SK-N-MC (cell line): Measurements from ENCODE around the gene CSGALNACT2.

ENCODE experiments used
- DNase-seq: peaks from one replicate; pipeline ENCODE4 v3.0.0-alpha.2; 2011; ENCODE audit warnings: low read depth, low spot score
- H3K27ac ChIP-seq: fragments of 200-600 bp; sonication (generic); 2 replicates; pipeline ENCODE4 v1.5.1; 2016; ENCODE audit warnings: mixed run types
- H3K36me3 ChIP-seq: fragments of 200-600 bp; sonication (generic); 2 replicates; pipeline ENCODE4 v1.6.1; 2017; ENCODE audit warnings: antibody characterized with exemption, low read length, mixed read lengths; ENCODE audit not compliant: insufficient read depth
- H3K4me3 ChIP-seq: fragments of 200-600 bp; sonication (generic); 2 replicates; pipeline ENCODE4 v1.5.1; 2016
- H3K9ac ChIP-seq: fragments of 200-600 bp; sonication (generic); 2 replicates; pipeline ENCODE4 v1.8.0; 2017; ENCODE audit warnings: mixed run types, mixed read lengths; ENCODE audit not compliant: insufficient read length
- H3K9me3 ChIP-seq: fragments of 200-600 bp; sonication (generic); 2 replicates; pipeline ENCODE4 v1.6.1; 2017; ENCODE audit warnings: low read depth, mild to moderate bottlenecking, antibody characterized with exemption, low read length, moderate library complexity, mixed read lengths
- EZH2 ChIP-seq: fragments of 200-600 bp; sonication (generic); IDR thresholded peaks from one replicate; pipeline ENCODE4 v1.6.1; 2017; ENCODE audit warnings: antibody characterized with exemption
- FOXP2 ChIP-seq: optimal IDR thresholded peaks from 2 replicates; pipeline ENCODE3; 2011; ENCODE audit warnings: mild to moderate bottlenecking, moderate library complexity; ENCODE audit not compliant: insufficient read depth; ENCODE audit errors: extremely low read length, control extremely low read depth
- POLR2AphosphoS5 ChIP-seq: IDR thresholded peaks from 2 replicates; pipeline ENCODE4 v1.6.1; 2012; ENCODE audit warnings: mild to moderate bottlenecking, low read depth, low read length, borderline replicate concordance

CSGALNACT2 gene

DNA sequence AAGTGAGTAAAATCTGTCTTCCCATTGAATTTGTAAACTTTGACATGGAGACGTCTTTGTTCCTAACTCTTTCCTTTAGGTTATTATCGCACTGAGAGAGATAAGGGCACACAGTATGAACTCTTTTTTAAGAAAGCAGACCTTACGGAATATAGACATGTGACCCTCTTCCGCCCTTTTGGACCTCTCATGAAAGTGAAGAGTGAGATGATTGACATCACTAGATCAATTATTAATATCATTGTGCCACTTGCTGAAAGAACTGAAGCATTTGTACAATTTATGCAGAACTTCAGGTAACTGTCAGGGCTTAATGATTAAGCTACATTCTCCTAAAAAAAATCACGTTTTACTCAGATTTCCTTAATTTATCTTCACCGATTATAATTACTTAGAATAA, 20.4 kb downstream of the CSGALNACT2 start:
- no peak for DNase-seq
- H3K9ac ChIP-seq = no peak overlapping the region
- TF ChIP-seq FOXP2 = no peak
- no peak for TF ChIP-seq EZH2
- no peak for TF ChIP-seq POLR2AphosphoS5
- H3K4me3 ChIP-seq = no peak overlapping the region
- no peaks in the 10 kb centered on the region for H3K36me3 ChIP-seq
- no peak overlapping the region for H3K27ac ChIP-seq
- H3K9me3 ChIP-seq = no peaks in the 10 kb centered on the region

DNA sequence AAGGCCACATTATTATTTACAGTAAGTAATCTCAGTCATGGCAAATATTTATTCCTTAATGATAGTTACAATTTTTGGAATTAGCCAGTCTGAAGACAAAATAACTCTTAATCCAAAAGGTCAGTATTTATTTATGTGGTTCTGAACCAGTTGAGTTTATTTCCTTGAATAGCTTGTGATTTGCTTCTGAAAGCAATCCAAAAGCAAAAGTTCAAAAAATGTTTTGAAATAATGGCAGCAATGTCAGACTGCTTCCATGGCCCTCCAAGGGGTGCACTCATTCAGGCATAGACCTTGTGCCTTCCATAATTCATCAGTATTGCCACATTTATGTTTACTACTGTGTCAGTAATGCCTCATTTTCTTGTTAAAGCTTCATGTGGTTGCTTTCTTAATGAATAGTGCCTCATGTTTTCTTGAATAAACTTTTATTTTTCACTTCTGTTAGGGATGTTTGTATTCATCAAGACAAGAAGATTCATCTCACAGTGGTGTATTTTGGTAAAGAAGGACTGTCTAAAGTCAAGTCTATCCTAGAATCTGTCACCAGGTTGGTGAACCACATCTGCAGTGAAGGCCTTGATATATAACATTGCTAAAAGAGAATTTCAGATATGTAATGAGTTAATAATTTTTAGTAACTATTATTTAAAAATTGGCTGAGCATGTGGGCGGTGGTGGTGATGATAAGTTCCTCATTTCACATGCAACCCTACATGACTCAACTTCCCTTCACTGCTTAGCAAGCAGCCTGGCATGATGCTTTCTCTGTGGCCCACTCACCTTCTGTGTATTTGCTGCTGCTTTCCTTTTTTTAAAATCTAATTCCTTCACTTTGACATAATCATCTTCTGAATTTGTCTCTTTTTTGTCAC, 22.0 kb downstream of the CSGALNACT2 start:
- Histone ChIP-seq H3K9me3 (no peaks in the 10 kb centered on the region), H3K27ac (no peak overlapping the region), H3K4me3 (no peak overlapping the region), H3K36me3 (no peaks in the 10 kb centered on the region), H3K9ac (no peak overlapping the region)
- DNase-seq = no peak
- no peak for TF ChIP-seq EZH2
- TF ChIP-seq FOXP2 = no peak
- no peak for TF ChIP-seq POLR2AphosphoS5

DNA sequence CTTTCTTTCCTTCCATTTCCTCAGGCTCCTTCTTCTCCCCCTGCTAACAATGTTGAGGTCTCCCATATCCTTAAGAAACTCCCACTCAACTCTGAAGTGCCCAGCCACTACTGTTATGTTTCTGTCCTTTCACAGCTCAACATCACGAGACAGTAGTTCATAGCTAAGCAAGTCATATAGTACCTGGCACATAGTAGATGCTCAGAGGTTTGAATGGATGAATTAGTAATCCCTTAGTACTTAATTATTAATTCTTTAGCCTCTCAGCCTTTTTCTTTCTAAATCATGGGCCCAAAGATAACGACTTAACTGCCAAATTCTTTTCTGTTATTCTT, 22.6 kb downstream of the CSGALNACT2 start:
- DNase-seq = no peak
- Histone ChIP-seq H3K27ac (no peak overlapping the region), H3K9me3 (no peaks in the 10 kb centered on the region), H3K4me3 (no peak overlapping the region), H3K36me3 (no peaks in the 10 kb centered on the region), H3K9ac (no peak overlapping the region)
- TF ChIP-seq FOXP2 (no peak), POLR2AphosphoS5 (no peak), EZH2 (no peak)

DNA sequence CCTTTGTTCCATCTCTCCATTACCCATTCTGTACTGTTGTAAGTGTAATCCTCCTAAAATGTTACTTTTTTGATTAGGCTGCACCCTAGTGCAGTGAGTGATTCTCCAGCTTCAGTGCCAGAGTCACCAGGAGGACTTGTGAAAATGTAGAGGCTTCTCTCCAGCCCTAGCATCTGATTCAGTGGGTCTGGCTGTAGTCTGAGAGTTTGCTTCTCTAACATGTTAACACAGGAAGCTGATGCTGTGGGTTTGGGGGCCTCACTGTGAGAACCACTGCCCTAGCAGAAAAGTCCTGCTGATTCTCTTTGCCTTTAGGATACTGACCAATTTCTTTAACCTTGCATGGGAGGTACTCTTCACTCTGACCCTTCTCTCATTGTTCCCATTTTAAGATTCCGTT, 24.4 kb downstream of the CSGALNACT2 start:
- Histone ChIP-seq H3K9ac (no peak overlapping the region), H3K36me3 (no peaks in the 10 kb centered on the region), H3K9me3 (no peaks in the 10 kb centered on the region), H3K27ac (no peak overlapping the region), H3K4me3 (no peak overlapping the region)
- no peak for TF ChIP-seq EZH2
- TF ChIP-seq FOXP2 = no peak
- TF ChIP-seq POLR2AphosphoS5 = no peak
- DNase-seq = no peak

DNA sequence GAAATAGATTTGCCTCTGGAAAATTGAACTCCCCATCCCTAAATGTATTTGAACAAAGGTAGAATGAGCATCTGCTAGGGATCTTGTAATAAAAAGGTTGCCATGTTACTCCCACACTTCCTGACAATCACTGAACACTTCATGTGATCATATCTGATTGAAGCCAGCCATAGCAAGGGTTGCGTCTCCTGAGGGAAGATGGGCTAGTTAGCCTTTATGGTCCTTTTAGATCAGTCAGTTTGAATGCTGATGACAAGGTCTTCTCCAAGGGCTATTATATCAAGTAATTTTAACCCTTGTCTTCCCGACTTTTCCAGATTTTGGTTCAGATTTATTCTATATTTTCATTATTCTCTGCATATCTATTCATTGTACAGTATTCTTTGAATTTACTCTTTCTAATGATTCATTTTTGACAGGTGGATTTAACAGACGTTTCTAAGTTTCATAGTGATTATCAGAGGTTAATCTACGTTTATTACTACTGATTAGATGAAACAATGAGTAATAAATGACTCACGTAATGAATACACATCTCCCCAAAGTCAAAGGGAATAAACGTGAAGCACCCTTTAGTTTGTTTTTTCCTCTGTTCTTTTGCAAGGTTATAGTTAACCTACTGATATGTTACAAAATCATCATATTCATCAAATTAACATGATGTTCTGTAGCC, 28.1 kb downstream of the CSGALNACT2 start:
- TF ChIP-seq POLR2AphosphoS5 (no peak), EZH2 (no peak), FOXP2 (no peak)
- H3K9me3 ChIP-seq = no peaks in the 10 kb centered on the region
- no peak overlapping the region for H3K9ac ChIP-seq
- H3K27ac ChIP-seq = no peak overlapping the region
- no peak for DNase-seq
- H3K4me3 ChIP-seq = no peak overlapping the region
- no peaks in the 10 kb centered on the region for H3K36me3 ChIP-seq

DNA sequence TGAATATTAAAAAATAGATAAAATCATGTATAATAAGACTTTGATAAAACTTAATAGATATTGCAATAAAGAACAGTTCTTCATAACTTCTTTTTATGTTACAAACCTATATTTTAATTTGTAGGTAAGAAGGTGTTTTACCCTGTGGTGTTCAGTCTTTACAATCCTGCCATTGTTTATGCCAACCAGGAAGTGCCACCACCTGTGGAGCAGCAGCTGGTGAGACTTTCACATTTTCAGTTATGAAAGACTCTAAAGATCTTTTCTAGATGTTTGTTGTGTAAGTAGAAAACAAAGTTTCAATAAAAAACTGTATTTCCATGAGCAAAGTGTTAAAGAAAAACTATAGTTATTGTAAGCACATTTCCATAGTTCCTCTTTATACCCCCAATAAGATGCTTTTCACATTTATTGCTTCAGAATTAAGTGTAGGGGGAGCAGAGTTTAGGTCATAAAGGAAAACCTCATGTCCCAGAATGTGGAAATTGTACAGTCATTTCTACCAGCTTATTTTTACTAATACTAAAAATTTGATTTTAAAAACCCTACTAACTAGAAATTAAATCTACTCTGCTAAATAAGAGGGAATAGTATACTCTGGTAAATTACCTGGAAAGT, 28.7 kb downstream of the CSGALNACT2 start:
- Histone ChIP-seq H3K27ac (no peak overlapping the region), H3K9ac (no peak overlapping the region), H3K36me3 (no peaks in the 10 kb centered on the region), H3K9me3 (no peaks in the 10 kb centered on the region), H3K4me3 (no peak overlapping the region)
- no peak for DNase-seq
- TF ChIP-seq FOXP2 (no peak), EZH2 (no peak), POLR2AphosphoS5 (no peak)

DNA sequence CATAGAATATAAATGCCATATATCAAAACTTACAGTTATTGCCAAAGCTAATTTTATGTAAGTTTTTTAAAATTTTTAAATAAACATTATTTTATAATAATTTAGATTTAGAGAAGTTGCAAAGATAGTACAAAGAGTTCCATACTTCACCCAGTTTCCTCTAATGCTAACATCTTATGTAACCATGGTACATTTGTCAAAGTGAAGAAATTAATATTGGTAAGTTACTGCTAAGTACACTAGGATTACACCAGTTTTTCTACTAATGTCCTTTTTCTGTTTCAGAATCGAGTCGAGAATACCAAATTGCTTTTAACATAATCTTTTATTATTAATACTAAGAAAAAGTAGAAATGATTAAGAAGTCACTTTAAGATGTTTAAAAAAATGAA, 29.2 kb downstream of the CSGALNACT2 start:
- no peaks in the 10 kb centered on the region for H3K36me3 ChIP-seq
- DNase-seq = no peak
- H3K9ac ChIP-seq = no peak overlapping the region
- no peak overlapping the region for H3K4me3 ChIP-seq
- no peaks in the 10 kb centered on the region for H3K9me3 ChIP-seq
- no peak overlapping the region for H3K27ac ChIP-seq
- TF ChIP-seq FOXP2 (no peak), POLR2AphosphoS5 (no peak), EZH2 (no peak)

DNA sequence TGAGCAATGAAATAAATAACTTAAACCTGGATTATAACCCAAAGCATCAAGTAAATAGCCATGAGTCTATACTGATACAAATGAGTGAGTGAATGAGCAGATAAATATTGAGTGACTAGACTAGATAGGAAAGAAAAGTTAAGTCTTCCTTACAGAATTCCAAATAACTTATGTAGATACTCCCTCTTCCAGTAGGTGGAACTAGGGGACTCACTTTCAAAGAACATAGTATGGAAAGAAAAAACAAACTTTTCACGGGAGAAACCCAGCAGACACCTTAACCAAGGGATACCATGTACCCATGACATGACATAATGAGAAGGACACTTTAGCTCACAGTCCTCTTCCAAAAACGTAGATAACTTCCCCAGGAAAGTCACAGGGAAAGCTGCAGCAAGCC, 32.2 kb downstream of the CSGALNACT2 start:
- Histone ChIP-seq H3K9ac (no peak overlapping the region), H3K9me3 (no peaks in the 10 kb centered on the region), H3K4me3 (no peak overlapping the region), H3K36me3 (no peaks in the 10 kb centered on the region), H3K27ac (no peak overlapping the region)
- TF ChIP-seq FOXP2 (no peak), POLR2AphosphoS5 (no peak), EZH2 (no peak)
- no peak for DNase-seq
